ENCODE measurements around the gene SH3TC1. TPM values are rescaled to one million over a fixed set of nuclear protein-coding genes. Genes with fewer than 3 reads are reported as not detected.

The SH3TC1 gene
- total and polyA plus RNA-seq, 2 donors from 2014 or later = 43.1 to 127 TPM

- Histone ChIP-seq H3K9me3 (ENCODE audit: control insufficient read depth in 2 of 3, insufficient read depth in 1 of 3, low read length in 3 of 3) (no peaks in the 10 kb centered on the region), H3K27ac (ENCODE audit: low read depth in 2 of 2, low read length in 2 of 2) (no peak overlapping the region), H3K27me3 (ENCODE audit: control insufficient read depth, insufficient read depth, low read length) (no peaks in the 10 kb centered on the region), H3K4me1 (ENCODE audit: control insufficient read depth in 2 of 3, insufficient read depth in 2 of 3, low read depth in 1 of 3, low read length in 3 of 3) (peaks cover 0 to 11% (median 0%) of the 10 kb centered on the region in 3 donors), H3K9ac (ENCODE audit: low read length in 3 of 3) (no peak overlapping the region), H3K36me3 (ENCODE audit: control insufficient read depth in 2 of 3, insufficient read depth in 3 of 3, low read length in 3 of 3) (no peaks in the 10 kb centered on the region), H3K4me3 (ENCODE audit: low read length in 3 of 3) (no peak overlapping the region)
- no peak for TF ChIP-seq CTCF (IDR thresholded peaks at IDR 0.05; ENCODE audit: borderline replicate concordance, extremely low read depth, insufficient read depth)
- FAIRE-seq (no peak), DNase-seq (no peak)
- intact Hi-C loops (cut with DNase I) = no loop called here
These were observed 72.7 kb downstream of the SH3TC1 start for GRCh38 chr4:8271821-8272220.

GRCh38 chr4:8272472-8273428 is 73.7 kb downstream of the SH3TC1 start:
- peak in 1 of 5 donors; percentile 74 for DNase-seq
- H3K27ac ChIP-seq (ENCODE audit: low read depth in 2 of 2, low read length in 2 of 2) = no peak overlapping the region
- FAIRE-seq = no peak
- H3K4me1 ChIP-seq (ENCODE audit: control insufficient read depth in 2 of 3, insufficient read depth in 2 of 3, low read depth in 1 of 3, low read length in 3 of 3) = peaks cover 0 to 11% (median 0%) of the 10 kb centered on the region in 3 donors
- no peak overlapping the region for H3K4me3 ChIP-seq (ENCODE audit: low read length in 3 of 3)
- H3K27me3 ChIP-seq (ENCODE audit: control insufficient read depth, insufficient read depth, low read length) = no peaks in the 10 kb centered on the region
- intact Hi-C loops (cut with DNase I) = no loop called here
- H3K9me3 ChIP-seq (ENCODE audit: control insufficient read depth in 2 of 3, insufficient read depth in 1 of 3, low read length in 3 of 3) = no peaks in the 10 kb centered on the region
- H3K9ac ChIP-seq (ENCODE audit: low read length in 3 of 3) = no peak overlapping the region
- no peaks in the 10 kb centered on the region for H3K36me3 ChIP-seq (ENCODE audit: control insufficient read depth in 2 of 3, insufficient read depth in 3 of 3, low read length in 3 of 3)
- no peak for TF ChIP-seq CTCF (IDR thresholded peaks at IDR 0.05; ENCODE audit: borderline replicate concordance, extremely low read depth, insufficient read depth)

- no peak overlapping the region for H3K9ac ChIP-seq (ENCODE audit: low read length in 3 of 3)
- H3K36me3 ChIP-seq (ENCODE audit: control insufficient read depth in 2 of 3, insufficient read depth in 3 of 3, low read length in 3 of 3) = no peaks in the 10 kb centered on the region
- H3K27me3 ChIP-seq (ENCODE audit: control insufficient read depth, insufficient read depth, low read length) = no peaks in the 10 kb centered on the region
- H3K9me3 ChIP-seq (ENCODE audit: control insufficient read depth in 2 of 3, insufficient read depth in 1 of 3, low read length in 3 of 3) = no peaks in the 10 kb centered on the region
- peaks cover 0 to 13% (median 0%) of the 10 kb centered on the region in 3 donors for H3K4me1 ChIP-seq (ENCODE audit: control insufficient read depth in 2 of 3, insufficient read depth in 2 of 3, low read depth in 1 of 3, low read length in 3 of 3)
- no peak for TF ChIP-seq CTCF (IDR thresholded peaks at IDR 0.05; ENCODE audit: borderline replicate concordance, extremely low read depth, insufficient read depth)
- H3K4me3 ChIP-seq (ENCODE audit: low read length in 3 of 3) = no peak overlapping the region
- intact Hi-C loops (cut with DNase I) = no loop called here
- peak in 1 of 5 donors; percentile 47 for DNase-seq
- no peak for FAIRE-seq
- H3K27ac ChIP-seq (ENCODE audit: low read depth in 2 of 2, low read length in 2 of 2) = no peak overlapping the region
These were observed 74.4 kb downstream of the SH3TC1 start for GRCh38 chr4:8273450-8273849.
